Breast epithelium (tissue), 3 donors: ENCODE results near the gene PXYLP1.

Experiments
- CTCF ChIP-seq, 3 donors: fragments of 450-650 bp; IDR thresholded peaks; one replicate each; pipeline ENCODE4 v1.5.1; 2016 to 2017; ENCODE audit warnings: antibody characterized with exemption in 3 of 3, mild to moderate bottlenecking in 3 of 3, moderate library complexity in 3 of 3
- POLR2A ChIP-seq: fragments of 450-650 bp; IDR thresholded peaks from one replicate; pipeline ENCODE4 v1.6.1; 2016; ENCODE audit warnings: antibody characterized with exemption, mild to moderate bottlenecking, moderate library complexity
- POLR2AphosphoS5 ChIP-seq, 3 donors: sonication (generic); formaldehyde crosslinking; IDR thresholded peaks; one replicate each; pipeline ENCODE4 v1.6.1; 2017; ENCODE audit warnings: antibody characterized with exemption in 3 of 3

- TF ChIP-seq CTCF (IDR thresholded peaks at IDR 0.05) (no peak), POLR2A (no peak), POLR2AphosphoS5 (IDR thresholded peaks at IDR 0.05) (no peak)
Observed at GRCh38 chr3:141237701-141238521, 6.3 kb downstream of the PXYLP1 start.
